Mucosa of stomach (tissue), 1 donor: Measurements from ENCODE around the gene CSF3.
"Not testable (repeated sequence)": the region's sequence is repeated elsewhere in the genome, so short reads cannot be mapped to it uniquely, and the experiment has no call there.

ENCODE experiments used
- H3K27me3 ChIP-seq: one replicate; pipeline ENCODE4 v1.7.0; 2013; ENCODE audit warnings: mild to moderate bottlenecking, low read length; ENCODE audit not compliant: control insufficient read depth, insufficient read depth
- H3K36me3 ChIP-seq: one replicate; pipeline ENCODE4 v1.7.0; 2013; ENCODE audit warnings: low read length; ENCODE audit not compliant: control insufficient read depth, insufficient read depth
- H3K4me1 ChIP-seq: one replicate; pipeline ENCODE4 v1.7.0; 2013; ENCODE audit warnings: mild to moderate bottlenecking, low read length; ENCODE audit not compliant: control insufficient read depth, insufficient read depth
- H3K4me3 ChIP-seq: one replicate; pipeline ENCODE4 v1.7.0; 2013; ENCODE audit warnings: low read length
- H3K9ac ChIP-seq: one replicate; pipeline ENCODE4 v1.7.0; 2013; ENCODE audit warnings: mild to moderate bottlenecking, low read length, moderate library complexity
- H3K9me3 ChIP-seq: one replicate; pipeline ENCODE4 v1.7.0; 2013; ENCODE audit warnings: mild to moderate bottlenecking, low read length, moderate library complexity; ENCODE audit not compliant: control insufficient read depth
- donor health status: Pancreatic carcinoma.

CSF3 gene

GRCh38 chr17:40001335-40001734 is 13.9 kb upstream of the CSF3 start:
- not testable (repeated sequence) for H3K36me3 ChIP-seq, H3K9me3 ChIP-seq, H3K4me1 ChIP-seq, H3K4me3 ChIP-seq, H3K27me3 ChIP-seq, H3K9ac ChIP-seq

- Histone ChIP-seq H3K9me3 (no peaks in the 10 kb centered on the region), H3K27me3 (no peaks in the 10 kb centered on the region), H3K36me3 (no peaks in the 10 kb centered on the region), H3K4me1 (peaks cover 5% of the 10 kb centered on the region), H3K9ac (no peak overlapping the region), H3K4me3 (no peak overlapping the region)
Observed at GRCh38 chr17:40004072-40004471, 11.2 kb upstream of the CSF3 start.

- Histone ChIP-seq H3K4me1 (peaks cover 5% of the 10 kb centered on the region), H3K27me3 (no peaks in the 10 kb centered on the region), H3K9ac (no peak overlapping the region), H3K36me3 (no peaks in the 10 kb centered on the region), H3K4me3 (no peak overlapping the region), H3K9me3 (no peaks in the 10 kb centered on the region)
Observed at GRCh38 chr17:40004712-40005111, 10.5 kb upstream of the CSF3 start.

DNA sequence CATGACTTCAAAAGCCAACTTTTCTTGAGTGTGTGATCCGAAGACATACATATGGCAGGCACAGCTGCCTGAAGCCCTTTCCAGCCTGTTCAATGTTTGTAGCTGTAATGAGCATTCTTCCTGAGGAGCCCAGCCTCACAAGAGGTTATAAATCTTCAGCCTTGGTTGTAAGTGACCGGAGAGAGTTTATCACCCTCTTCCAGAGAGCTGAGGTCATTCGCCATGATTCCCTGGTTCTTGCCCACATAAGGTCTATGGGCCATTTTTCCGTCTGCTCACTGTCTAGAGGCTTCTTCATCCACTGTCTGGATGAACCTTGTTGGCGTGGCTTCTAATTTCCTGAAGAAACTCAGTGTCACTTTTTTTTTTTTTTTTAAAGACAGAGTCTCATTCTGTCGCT is 9.7 kb upstream of the CSF3 start:
- no peaks in the 10 kb centered on the region for H3K27me3 ChIP-seq
- peaks cover 5% of the 10 kb centered on the region for H3K4me1 ChIP-seq
- no peaks in the 10 kb centered on the region for H3K9me3 ChIP-seq
- H3K9ac ChIP-seq: no peak overlapping the region
- H3K36me3 ChIP-seq: no peaks in the 10 kb centered on the region
- H3K4me3 ChIP-seq: no peak overlapping the region

DNA sequence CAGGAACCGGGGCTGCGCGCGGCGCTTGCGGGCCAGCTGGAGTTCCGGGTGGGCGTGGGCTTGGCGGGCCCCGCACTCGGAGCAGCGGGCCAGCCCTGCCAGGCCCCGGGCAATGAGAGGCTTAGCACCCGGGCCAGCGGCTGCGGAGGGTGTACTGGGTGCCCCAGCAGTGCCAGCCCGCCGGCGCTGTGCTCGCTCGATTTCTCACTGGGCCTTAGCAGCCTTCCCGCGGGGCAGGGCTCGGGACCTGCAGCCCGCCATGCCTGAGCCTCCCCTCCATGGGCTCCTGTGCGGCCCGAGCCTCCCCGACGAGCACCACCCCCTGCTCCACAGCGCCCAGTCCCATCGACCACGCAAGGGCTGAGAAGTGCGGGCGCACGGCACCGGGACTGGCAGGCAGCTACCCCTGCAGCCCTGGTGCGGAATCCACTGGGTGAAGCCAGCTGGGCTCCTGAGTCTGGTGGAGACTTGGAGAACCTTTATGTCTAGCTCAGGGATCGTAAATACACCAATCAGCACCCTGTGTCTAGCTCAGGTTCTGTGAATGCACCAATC is 4.2 kb upstream of the CSF3 start:
- H3K4me1 ChIP-seq: peaks cover 22% of the 10 kb centered on the region
- H3K36me3 ChIP-seq, H3K9ac ChIP-seq, H3K4me3 ChIP-seq, H3K9me3 ChIP-seq, H3K27me3 ChIP-seq: not testable (repeated sequence)

DNA sequence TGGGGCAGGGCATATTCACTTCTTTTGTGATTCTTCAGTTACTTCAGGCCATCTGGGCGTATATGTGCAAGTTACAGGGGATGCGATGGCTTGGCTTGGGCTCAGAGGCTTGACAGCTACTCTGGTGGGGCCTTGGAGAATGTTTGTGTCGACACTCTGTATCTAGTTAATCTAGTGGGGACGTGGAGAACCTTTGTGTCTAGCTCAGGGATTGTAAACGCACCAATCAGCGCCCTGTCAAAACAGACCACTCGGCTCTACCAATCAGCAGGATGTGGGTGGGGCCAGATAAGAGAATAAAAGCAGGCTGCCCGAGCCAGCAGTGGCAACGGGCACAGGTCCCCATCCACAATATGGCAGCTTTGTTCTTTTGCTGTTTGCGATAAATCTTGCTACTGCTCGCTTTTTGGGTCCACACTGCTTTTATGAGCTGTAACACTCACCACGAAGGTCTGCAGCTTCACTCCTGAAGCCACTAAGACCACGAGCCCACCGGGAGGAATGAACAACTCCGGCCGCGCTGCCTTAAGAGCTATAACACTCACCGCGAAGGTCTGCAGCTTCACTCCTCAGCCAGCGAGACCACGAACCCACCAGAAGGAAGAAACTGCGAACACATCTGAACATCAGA is 3.1 kb upstream of the CSF3 start:
- H3K4me3 ChIP-seq, H3K9ac ChIP-seq: not testable (repeated sequence)

GRCh38 chr17:40014375-40014980 is 762 bp upstream of the CSF3 start:
- H3K9ac ChIP-seq: no peak overlapping the region
- H3K36me3 ChIP-seq: peaks cover 6% of the 10 kb centered on the region
- H3K27me3 ChIP-seq: no peaks in the 10 kb centered on the region
- no peak overlapping the region for H3K4me3 ChIP-seq
- H3K9me3 ChIP-seq: no peaks in the 10 kb centered on the region
- peaks cover 43% of the 10 kb centered on the region for H3K4me1 ChIP-seq

More for the DNA sequence above, 3.1 kb upstream of the CSF3 start:
- not testable (repeated sequence) for H3K9me3 ChIP-seq, H3K27me3 ChIP-seq, H3K36me3 ChIP-seq
- H3K4me1 ChIP-seq: peaks cover 22% of the 10 kb centered on the region

- H3K9me3 ChIP-seq: no peaks in the 10 kb centered on the region
- H3K4me3 ChIP-seq: no peak overlapping the region
- no peak overlapping the region for H3K9ac ChIP-seq
- peaks cover 18% of the 10 kb centered on the region for H3K36me3 ChIP-seq
- peaks cover 58% of the 10 kb centered on the region for H3K4me1 ChIP-seq
- no peaks in the 10 kb centered on the region for H3K27me3 ChIP-seq
Observed at GRCh38 chr17:40015998-40016985, 1.1 kb downstream of the CSF3 start.

- H3K4me1 ChIP-seq: peaks cover 71% of the 10 kb centered on the region
Observed at GRCh38 chr17:40017422-40018080, 2.3 kb downstream of the CSF3 start.

DNA sequence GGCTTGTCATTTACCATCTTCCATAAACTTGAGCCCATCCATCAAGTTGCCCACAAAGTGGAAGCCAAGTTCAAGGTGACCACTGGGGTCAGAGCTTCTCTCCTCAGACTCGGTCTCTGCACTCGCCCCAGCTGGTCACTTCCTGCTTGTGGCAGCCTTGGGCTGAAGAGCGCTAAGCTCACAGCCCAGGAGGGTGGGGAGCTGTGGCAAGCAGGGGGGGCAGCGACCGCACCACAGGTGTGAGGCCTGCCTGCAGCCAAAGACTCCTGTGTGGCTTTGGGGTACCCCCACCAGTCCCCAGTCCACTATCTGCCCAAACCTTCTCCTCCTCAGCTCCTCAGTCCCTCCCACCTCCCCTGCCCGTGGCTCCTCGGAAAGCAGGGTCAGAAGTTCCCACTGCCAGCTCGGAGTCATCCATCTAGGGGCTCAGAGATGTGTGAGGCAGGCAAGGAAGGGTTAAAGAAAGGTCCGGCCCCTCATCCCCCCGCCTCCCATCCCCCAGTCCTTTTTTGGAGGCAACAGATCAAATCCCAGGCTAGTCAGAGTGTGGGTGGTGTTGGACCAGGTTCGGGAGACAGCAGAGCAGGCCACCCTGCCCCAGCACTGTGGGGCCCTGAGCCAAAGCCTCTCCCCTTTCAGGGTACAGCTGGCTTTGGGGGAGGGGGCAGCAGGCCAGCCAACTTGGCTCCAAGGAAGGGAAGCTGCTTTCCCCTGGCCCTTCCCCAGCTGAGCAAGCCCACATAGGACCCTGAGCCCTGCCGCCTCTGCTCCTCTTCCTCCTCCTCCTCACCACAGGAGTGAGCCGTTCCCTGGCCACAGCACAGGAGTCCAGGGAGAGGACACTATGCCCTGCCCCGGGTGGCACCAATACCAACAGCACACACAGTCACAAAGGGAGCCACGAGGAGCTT is 3.2 kb downstream of the CSF3 start:
- peaks cover 80% of the 10 kb centered on the region for H3K4me1 ChIP-seq
- peak overlapping the region; percentile 28 for H3K9ac ChIP-seq
- H3K4me3 ChIP-seq: no peak overlapping the region
- no peaks in the 10 kb centered on the region for H3K9me3 ChIP-seq
- H3K27me3 ChIP-seq: no peaks in the 10 kb centered on the region
- peaks cover 19% of the 10 kb centered on the region for H3K36me3 ChIP-seq

More at GRCh38 chr17:40017422-40018080, 2.3 kb downstream of the CSF3 start:
- no peaks in the 10 kb centered on the region for H3K9me3 ChIP-seq
- H3K36me3 ChIP-seq: peaks cover 19% of the 10 kb centered on the region
- no peaks in the 10 kb centered on the region for H3K27me3 ChIP-seq
- no peak overlapping the region for H3K9ac ChIP-seq
- H3K4me3 ChIP-seq: no peak overlapping the region
